GM19099 (cell line): ENCODE results near the gene MCTP1.

Experiments
- POLR2A ChIP-seq: IDR thresholded peaks from 3 replicates; pipeline ENCODE4 v1.6.1; 2011; ENCODE audit warnings: low read depth; ENCODE audit not compliant: insufficient read length; ENCODE audit errors: extremely low read depth

Gene MCTP1

GRCh38 chr5:95272316-95272929 is 12.5 kb downstream of the MCTP1 start:
- TF ChIP-seq POLR2A, result no peak

GRCh38 chr5:95262933-95263660 is 21.8 kb downstream of the MCTP1 start:
- no peak for TF ChIP-seq POLR2A

- TF ChIP-seq POLR2A, result no peak
Measured at GRCh38 chr5:95261437-95262175, 23.3 kb downstream of the MCTP1 start.

- TF ChIP-seq POLR2A, result no peak
Measured at GRCh38 chr5:95256991-95257390, 27.9 kb downstream of the MCTP1 start.

GRCh38 chr5:95256446-95256845 is 28.4 kb downstream of the MCTP1 start:
- TF ChIP-seq POLR2A, result no peak

- TF ChIP-seq POLR2A, result no peak
Measured at GRCh38 chr5:95252801-95253200, 32.1 kb downstream of the MCTP1 start.

- no peak for TF ChIP-seq POLR2A
Measured at GRCh38 chr5:95251185-95251584, 33.7 kb downstream of the MCTP1 start.

- TF ChIP-seq POLR2A, result no peak
Measured at GRCh38 chr5:95244479-95244878, 40.4 kb downstream of the MCTP1 start.

- TF ChIP-seq POLR2A, result no peak
Measured at GRCh38 chr5:95241635-95242034, 43.3 kb downstream of the MCTP1 start.

- no peak for TF ChIP-seq POLR2A
Measured at GRCh38 chr5:95241161-95241560, 43.7 kb downstream of the MCTP1 start.

- no peak for TF ChIP-seq POLR2A
Measured at GRCh38 chr5:95238560-95239325, 46.2 kb downstream of the MCTP1 start.

- TF ChIP-seq POLR2A, result no peak
Measured at GRCh38 chr5:95237324-95237723, 47.6 kb downstream of the MCTP1 start.

GRCh38 chr5:95235439-95235982 is 49.4 kb downstream of the MCTP1 start:
- TF ChIP-seq POLR2A, result no peak

GRCh38 chr5:95229646-95230045 is 55.2 kb downstream of the MCTP1 start:
- TF ChIP-seq POLR2A, result no peak

GRCh38 chr5:95224701-95225459 is 60.0 kb downstream of the MCTP1 start:
- TF ChIP-seq POLR2A, result no peak
